ENCODE results near the gene TBL1X.

DNA sequence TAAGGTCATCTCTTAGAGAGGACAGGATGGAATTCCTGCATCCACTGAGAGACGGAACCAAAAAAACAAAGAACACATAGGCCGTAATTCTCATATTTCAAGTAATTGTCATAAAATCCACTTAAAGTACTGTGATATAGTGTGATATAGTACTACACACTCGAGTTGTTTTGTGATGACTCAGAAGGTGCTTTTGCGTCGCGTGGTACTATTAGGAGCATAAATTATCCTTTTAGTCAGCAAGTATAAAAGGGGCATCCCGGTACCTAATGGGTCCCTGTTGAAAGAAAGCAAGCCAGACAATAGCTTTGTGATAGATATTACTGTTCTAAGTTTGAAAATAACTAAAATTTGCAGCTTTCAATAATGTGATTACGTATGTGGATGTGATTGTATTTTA, 245.5 kb downstream of the TBL1X start:
- TF ChIP-seq, protein P1, sequence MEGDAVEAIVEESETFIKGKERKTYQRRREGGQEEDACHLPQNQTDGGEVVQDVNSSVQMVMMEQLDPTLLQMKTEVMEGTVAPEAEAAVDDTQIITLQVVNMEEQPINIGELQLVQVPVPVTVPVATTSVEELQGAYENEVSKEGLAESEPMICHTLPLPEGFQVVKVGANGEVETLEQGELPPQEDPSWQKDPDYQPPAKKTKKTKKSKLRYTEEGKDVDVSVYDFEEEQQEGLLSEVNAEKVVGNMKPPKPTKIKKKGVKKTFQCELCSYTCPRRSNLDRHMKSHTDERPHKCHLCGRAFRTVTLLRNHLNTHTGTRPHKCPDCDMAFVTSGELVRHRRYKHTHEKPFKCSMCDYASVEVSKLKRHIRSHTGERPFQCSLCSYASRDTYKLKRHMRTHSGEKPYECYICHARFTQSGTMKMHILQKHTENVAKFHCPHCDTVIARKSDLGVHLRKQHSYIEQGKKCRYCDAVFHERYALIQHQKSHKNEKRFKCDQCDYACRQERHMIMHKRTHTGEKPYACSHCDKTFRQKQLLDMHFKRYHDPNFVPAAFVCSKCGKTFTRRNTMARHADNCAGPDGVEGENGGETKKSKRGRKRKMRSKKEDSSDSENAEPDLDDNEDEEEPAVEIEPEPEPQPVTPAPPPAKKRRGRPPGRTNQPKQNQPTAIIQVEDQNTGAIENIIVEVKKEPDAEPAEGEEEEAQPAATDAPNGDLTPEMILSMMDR (conservative IDR thresholded peaks at IDR 0.05; ENCODE audit: low read depth in 2 of 2) = no peak
- no peak for TF ChIP-seq EZH2 (IDR thresholded peaks at IDR 0.05; ENCODE audit: low read depth, unreplicated experiment)
- no peak for TF ChIP-seq EZH2phosphoT487 (IDR thresholded peaks at IDR 0.05; ENCODE audit: unreplicated experiment)
- no peak for TF ChIP-seq POLR2AphosphoS5 (IDR thresholded peaks at IDR 0.05; ENCODE audit: low read depth)
- TF ChIP-seq, protein P2, sequence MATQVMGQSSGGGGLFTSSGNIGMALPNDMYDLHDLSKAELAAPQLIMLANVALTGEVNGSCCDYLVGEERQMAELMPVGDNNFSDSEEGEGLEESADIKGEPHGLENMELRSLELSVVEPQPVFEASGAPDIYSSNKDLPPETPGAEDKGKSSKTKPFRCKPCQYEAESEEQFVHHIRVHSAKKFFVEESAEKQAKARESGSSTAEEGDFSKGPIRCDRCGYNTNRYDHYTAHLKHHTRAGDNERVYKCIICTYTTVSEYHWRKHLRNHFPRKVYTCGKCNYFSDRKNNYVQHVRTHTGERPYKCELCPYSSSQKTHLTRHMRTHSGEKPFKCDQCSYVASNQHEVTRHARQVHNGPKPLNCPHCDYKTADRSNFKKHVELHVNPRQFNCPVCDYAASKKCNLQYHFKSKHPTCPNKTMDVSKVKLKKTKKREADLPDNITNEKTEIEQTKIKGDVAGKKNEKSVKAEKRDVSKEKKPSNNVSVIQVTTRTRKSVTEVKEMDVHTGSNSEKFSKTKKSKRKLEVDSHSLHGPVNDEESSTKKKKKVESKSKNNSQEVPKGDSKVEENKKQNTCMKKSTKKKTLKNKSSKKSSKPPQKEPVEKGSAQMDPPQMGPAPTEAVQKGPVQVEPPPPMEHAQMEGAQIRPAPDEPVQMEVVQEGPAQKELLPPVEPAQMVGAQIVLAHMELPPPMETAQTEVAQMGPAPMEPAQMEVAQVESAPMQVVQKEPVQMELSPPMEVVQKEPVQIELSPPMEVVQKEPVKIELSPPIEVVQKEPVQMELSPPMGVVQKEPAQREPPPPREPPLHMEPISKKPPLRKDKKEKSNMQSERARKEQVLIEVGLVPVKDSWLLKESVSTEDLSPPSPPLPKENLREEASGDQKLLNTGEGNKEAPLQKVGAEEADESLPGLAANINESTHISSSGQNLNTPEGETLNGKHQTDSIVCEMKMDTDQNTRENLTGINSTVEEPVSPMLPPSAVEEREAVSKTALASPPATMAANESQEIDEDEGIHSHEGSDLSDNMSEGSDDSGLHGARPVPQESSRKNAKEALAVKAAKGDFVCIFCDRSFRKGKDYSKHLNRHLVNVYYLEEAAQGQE (IDR thresholded peaks at IDR 0.05; ENCODE audit: unreplicated experiment) = no peak
- no peak for TF ChIP-seq CREB1 (CRISPR knock-in tag; IDR thresholded peaks at IDR 0.05; ENCODE audit: low read depth)
- no peak for TF ChIP-seq JUNB (IDR thresholded peaks at IDR 0.05; ENCODE audit: unreplicated experiment)
- TF ChIP-seq NANOG (IDR thresholded peaks at IDR 0.05; ENCODE audit: borderline replicate concordance) = no peak
- TF ChIP-seq ZNF114 (CRISPR knock-in tag; IDR thresholded peaks at IDR 0.05) = no peak

Data from GM23338 (cell line).